Right lobe of liver (tissue), 6 donors: ENCODE measurements around the gene DNAH17. TPM values are rescaled to one million over a fixed set of nuclear protein-coding genes. Genes with fewer than 3 reads are reported as not detected.

ENCODE experiments used
- ATAC-seq, 4 donors: fragments of 200-7000 bp; cut with Tn5 transposase; one replicate each; pipeline ENCODE4 v1.9.1; 2020; ENCODE audit warnings: mild to moderate bottlenecking in 4 of 4, moderate library complexity in 4 of 4
- DNase-seq, 3 donors: peaks; one replicate each; pipeline ENCODE4 v3.0.0-alpha.2; 2020
- H3K27ac ChIP-seq, 3 donors: fragments of 200-600 bp; one replicate each; pipeline ENCODE4 v1.8.0; 2022
- H3K27me3 ChIP-seq, 2 donors: fragments of 200-600 bp; one replicate each; pipeline ENCODE4 v1.8.0; 2022
- H3K36me3 ChIP-seq, 4 donors: fragments of 200-600 bp; sonication (generic) in 1 of 4; one replicate each; pipeline versions ENCODE4 v1.5.1 to v1.8.0; 2017 to 2022; ENCODE audit warnings: control low read depth in 1 of 4
- H3K4me1 ChIP-seq, 4 donors: fragments of 200-600 bp; sonication (generic) in 1 of 4; one replicate each; pipeline versions ENCODE4 v1.5.1 to v1.8.0; 2017 to 2022; ENCODE audit warnings: control low read depth in 1 of 4
- H3K4me3 ChIP-seq, 3 donors: fragments of 200-600 bp; one replicate each; pipeline ENCODE4 v1.8.0; 2022
- H3K9me3 ChIP-seq, 4 donors: fragments of 200-600 bp; sonication (generic) in 1 of 4; one replicate each; pipeline versions ENCODE4 v1.5.1 to v1.8.0; 2017 to 2022; ENCODE audit warnings: control low read depth in 1 of 4
- CTCF ChIP-seq, 4 donors: fragments of 200-600 bp in 3 of 4; fragments of 450-650 bp in 1 of 4; IDR thresholded peaks; one replicate each; pipeline versions ENCODE4 v1.5.1 to v1.8.0; 2016 to 2022; ENCODE audit warnings: antibody characterized with exemption in 4 of 4, mild to moderate bottlenecking in 2 of 4
- POLR2A ChIP-seq: fragments of 450-650 bp; IDR thresholded peaks from one replicate; pipeline ENCODE4 v1.6.1; 2017; ENCODE audit warnings: antibody characterized with exemption, mild to moderate bottlenecking
- WGBS: methylation state at CpG from one replicate; pipeline ENCODE4 v1.1.6; 2018; ENCODE audit warnings: low coverage, low lambda C conversion rate; ENCODE audit not compliant: insufficient coverage; ENCODE audit errors: missing lambda C conversion rate; 5-methylcytosine and 5-hydroxymethylcytosine counted together
- intact Hi-C, 2 donors: fragments of 100-400 bp; cut with DNase I; formaldehyde crosslinking; loops; one replicate each; pipeline versions ENCODE4 v1.11.2 to v1.14.1; 2022
- total RNA-seq, 6 experiments: library from RNA; depleted of rRNA in 2 of 6; stranded (reverse); fragments of >200 nt in 2 of 6; fragmentation: NEBNext Ultra II Directional in 3 of 6; extraction: Animal tissue kit (Norgen Biotek cat#: 25700) in 3 of 6; gene quantifications; one replicate each; pipeline versions ENCODE4 v1.1.0 to v1.2.4, GENCODE V29; 2016 to 2023
- donor health status: DM: no; HTN: yes; CAD: no.
- donor health status: DM: no; HTN: no; CAD: no.
- donor health status: DM: no; HTN: no; CAD: no.
- donor health status: DM: no; HTN: yes; CAD: no.
- donor health status: DM: no; HTN: yes; CAD: no.

The DNAH17 gene
- total RNA-seq, 6 experiments from 2014 or later: 0.04 TPM; not detected in 5

DNA sequence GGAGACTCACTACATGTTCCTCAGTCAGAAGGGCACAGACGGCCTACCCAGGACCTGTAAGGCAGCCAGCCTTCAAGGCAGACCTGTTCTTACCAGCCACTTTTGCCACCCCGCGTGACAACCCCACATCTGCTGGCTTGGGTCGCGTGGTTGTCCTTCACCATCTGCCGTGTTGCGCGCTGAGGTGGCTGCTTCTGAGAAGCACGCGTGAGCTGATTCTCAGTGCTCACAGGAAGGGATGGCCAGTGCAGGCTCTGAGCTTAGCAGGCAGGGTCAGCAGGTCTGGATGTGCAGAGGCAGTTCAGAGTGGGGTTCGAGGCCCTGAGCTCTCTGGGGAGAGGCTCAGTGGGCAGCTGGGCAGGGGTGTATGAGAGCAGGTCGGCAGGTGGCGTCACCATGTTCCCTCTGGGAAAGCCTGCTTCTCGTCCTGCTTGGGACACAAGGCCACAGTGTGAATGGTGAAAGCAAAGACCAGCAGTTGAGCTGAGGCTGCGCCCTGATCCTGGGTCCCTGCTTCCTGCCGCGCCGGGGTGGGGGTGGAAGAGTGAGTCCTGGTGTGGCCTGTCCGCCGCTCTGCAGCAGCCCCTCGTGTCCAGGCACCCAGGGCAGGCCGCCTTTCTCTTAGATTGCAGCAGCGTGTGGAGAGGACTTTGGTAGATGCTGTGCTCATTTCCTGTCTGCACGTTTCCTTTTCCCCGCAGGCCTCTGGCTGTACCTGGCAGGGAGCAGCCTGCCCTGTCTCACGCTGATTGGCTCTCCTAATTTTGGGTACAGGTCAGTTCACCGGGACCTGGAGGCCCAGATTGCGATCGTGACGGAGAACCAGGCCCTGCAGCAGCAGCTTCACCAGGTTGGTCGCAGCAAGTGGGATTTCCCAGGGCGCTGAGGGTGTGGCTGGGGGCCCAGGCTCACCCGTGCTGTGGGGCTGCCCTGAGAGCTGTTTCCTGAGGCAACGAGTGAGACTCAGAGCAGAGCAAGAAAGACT lies 162.7 kb downstream of the DNAH17 start:
- Histone ChIP-seq H3K27ac (peak overlapping the region; percentile 68 to 89 (median 79)), H3K27me3 (no peaks in the 10 kb centered on the region), H3K4me1 (peaks cover 0 to 5% (median under 1%) of the 10 kb centered on the region in 4 donors), H3K9me3 (no peaks in the 10 kb centered on the region), H3K4me3 (no peak overlapping the region), H3K36me3 (peaks cover 0 to under 1% (median 0%) of the 10 kb centered on the region in 4 donors)
- DNase-seq: no peak
- WGBS: 52% methylated on average over 15 of the region's 34 CpGs
- intact Hi-C loops: no loop called here
- no peak for ATAC-seq
- TF ChIP-seq CTCF (IDR thresholded peaks at IDR 0.05) (no peak), POLR2A (no peak)

- H3K9me3 ChIP-seq: no peaks in the 10 kb centered on the region
- no peak overlapping the region for H3K4me3 ChIP-seq
- no peak for ATAC-seq
- no peaks in the 10 kb centered on the region for H3K27me3 ChIP-seq
- intact Hi-C loops: no loop called here
- peaks cover 0 to 10% (median 2%) of the 10 kb centered on the region in 4 donors for H3K4me1 ChIP-seq
- DNase-seq: no peak
- TF ChIP-seq POLR2A: no peak
- TF ChIP-seq CTCF (IDR thresholded peaks at IDR 0.05): peak in 3 of 4 donors; percentile 25 to 32 (median 29)
- WGBS: 87% methylated on average over 6 of the region's 10 CpGs
- H3K27ac ChIP-seq: peak overlapping the region in 2 of 3 donors; percentile 43 to 89
- no peaks in the 10 kb centered on the region for H3K36me3 ChIP-seq
Observed at GRCh38 chr17:78412403-78412802, 164.8 kb downstream of the DNAH17 start.

- H3K27me3 ChIP-seq: no peaks in the 10 kb centered on the region
- peak overlapping the region; percentile 21 to 89 (median 49) for H3K27ac ChIP-seq
- H3K9me3 ChIP-seq: no peaks in the 10 kb centered on the region
- no peak for TF ChIP-seq CTCF (IDR thresholded peaks at IDR 0.05)
- no peak for TF ChIP-seq POLR2A
- peak; percentile 52 to 74 (median 61) for ATAC-seq
- intact Hi-C loops: no loop called here
- no peak overlapping the region for H3K4me3 ChIP-seq
- WGBS: 46% methylated on average over 9 of the region's 17 CpGs
- peak in 1 of 3 donors; percentile 70 for DNase-seq
- H3K36me3 ChIP-seq: no peaks in the 10 kb centered on the region
- H3K4me1 ChIP-seq: peaks cover 0 to 10% (median 2%) of the 10 kb centered on the region in 4 donors
Observed at GRCh38 chr17:78411241-78411857, 165.8 kb downstream of the DNAH17 start.

DNA sequence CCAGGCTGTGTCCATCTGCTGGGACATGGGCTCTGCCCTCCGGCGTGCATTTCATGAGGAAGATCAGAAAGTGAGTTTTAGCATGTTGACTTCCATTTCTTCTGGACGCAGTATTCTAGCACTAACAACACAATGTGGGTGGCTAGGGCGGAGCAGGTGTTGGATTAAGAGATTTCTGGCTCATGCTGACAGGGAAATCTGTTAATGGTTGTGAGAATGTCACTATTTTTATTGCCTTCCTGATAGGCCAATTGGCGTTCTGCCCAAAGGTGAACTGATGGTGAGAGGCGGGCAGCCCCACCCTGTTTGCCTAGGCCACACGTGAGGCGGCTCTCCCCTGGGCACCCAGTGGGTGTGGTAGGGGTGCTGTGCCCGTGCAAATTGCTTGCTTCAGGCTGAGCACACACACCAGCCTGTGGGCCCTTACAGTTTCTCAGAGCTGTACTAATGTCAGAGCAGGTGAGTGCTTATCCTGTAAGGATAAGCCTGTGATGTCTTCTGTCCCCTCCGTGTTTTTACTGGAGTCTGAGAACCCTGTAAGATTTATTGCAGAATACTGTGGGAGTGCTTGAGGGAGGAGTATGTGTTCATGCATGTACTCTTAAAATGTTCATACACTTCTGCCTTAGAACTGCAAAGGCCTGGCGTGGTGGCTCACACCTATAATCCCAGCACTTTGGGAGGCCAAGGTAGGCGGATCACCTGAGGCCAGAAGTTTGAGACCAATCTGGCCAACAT lies 167.8 kb downstream of the DNAH17 start:
- H3K4me1 ChIP-seq: peaks cover 0 to 10% (median 2%) of the 10 kb centered on the region in 4 donors
- 52% methylated on average over 6 of the region's 12 CpGs for WGBS
- no peaks in the 10 kb centered on the region for H3K9me3 ChIP-seq
- DNase-seq: peak in 2 of 3 donors; percentile 77 to 80
- H3K27me3 ChIP-seq: no peaks in the 10 kb centered on the region
- no peak overlapping the region for H3K4me3 ChIP-seq
- no peak for TF ChIP-seq CTCF (IDR thresholded peaks at IDR 0.05)
- H3K27ac ChIP-seq: no peak overlapping the region
- peaks cover 0 to 9% (median 1%) of the 10 kb centered on the region in 4 donors for H3K36me3 ChIP-seq
- intact Hi-C loops: no loop called here
- peak; percentile 13 to 57 (median 34) for ATAC-seq
